SK-N-SH (cell line): ENCODE data around the gene PSD2.

Experiments
- CTCF ChIP-seq: fragments of 200-600 bp; sonication (generic); IDR thresholded peaks from 2 replicates; pipeline ENCODE4 v1.6.1; 2017; ENCODE audit warnings: antibody characterized with exemption, mild to moderate bottlenecking, moderate library complexity
- EP300 ChIP-seq, 2 experiments: IDR thresholded peaks; 2 replicates each; pipeline versions ENCODE4 v1.4.0 to v1.6.1; 2012; ENCODE audit warnings: borderline replicate concordance in 1 of 2, low read depth in 1 of 2, low read length in 1 of 2
- GABPA ChIP-seq: IDR thresholded peaks from 2 replicates; pipeline ENCODE4 v1.4.0; 2012; ENCODE audit warnings: low read depth, mild to moderate bottlenecking
- JUND ChIP-seq: IDR thresholded peaks from 2 replicates; pipeline ENCODE4 v1.4.0; 2012
- RAD21 ChIP-seq: IDR thresholded peaks from 2 replicates; pipeline ENCODE4 v1.6.1; 2012; ENCODE audit warnings: mild to moderate bottlenecking, low read length
- REST ChIP-seq: IDR thresholded peaks from 2 replicates; pipeline ENCODE4 v1.6.1; 2012; ENCODE audit warnings: mild to moderate bottlenecking, low read depth, low read length, moderate library complexity
- SIN3A ChIP-seq: IDR thresholded peaks from 2 replicates; pipeline ENCODE4 v1.6.1; 2012; ENCODE audit warnings: low read depth, mild to moderate bottlenecking, low read length, moderate library complexity, borderline replicate concordance
- TAF1 ChIP-seq: IDR thresholded peaks from 2 replicates; pipeline ENCODE4 v1.6.1; 2012; ENCODE audit warnings: low read depth, mild to moderate bottlenecking, low read length, moderate library complexity, borderline replicate concordance
- TEAD4 ChIP-seq: IDR thresholded peaks from 2 replicates; pipeline ENCODE4 v1.4.0; 2012; ENCODE audit warnings: mild to moderate bottlenecking, borderline replicate concordance; ENCODE audit not compliant: insufficient read depth
- YY1 ChIP-seq: IDR thresholded peaks from 2 replicates; pipeline ENCODE4 v1.4.0; 2012; ENCODE audit warnings: low read depth, mild to moderate bottlenecking
- ZBTB33 ChIP-seq: IDR thresholded peaks from 2 replicates; pipeline ENCODE4 v1.4.0; 2012; ENCODE audit warnings: low read depth, borderline replicate concordance
- TF ChIP-seq, protein P1 (sequence below): IDR thresholded peaks from 2 replicates; pipeline ENCODE4; 2012
- TF ChIP-seq, protein P2 (sequence below): IDR thresholded peaks from 2 replicates; pipeline ENCODE4 v1.4.0; 2012; ENCODE audit warnings: low read depth
- TF ChIP-seq, protein P3 (sequence below): fragments of 150-350 bp; IDR thresholded peaks from 2 replicates; pipeline ENCODE4 v1.6.1; 2016; ENCODE audit warnings: mild to moderate bottlenecking, low read depth, low read length

- TF ChIP-seq CTCF (no peak), RAD21 (no peak), EP300 (IDR thresholded peaks at IDR 0.05; ENCODE audit: borderline replicate concordance in 1 of 2, low read depth in 1 of 2, low read length in 1 of 2) (no peak), TAF1 (no peak), ZBTB33 (no peak), JUND (no peak), REST (no peak), GABPA (no peak), TEAD4 (no peak), SIN3A (no peak), YY1 (no peak)
- TF ChIP-seq, protein P1, sequence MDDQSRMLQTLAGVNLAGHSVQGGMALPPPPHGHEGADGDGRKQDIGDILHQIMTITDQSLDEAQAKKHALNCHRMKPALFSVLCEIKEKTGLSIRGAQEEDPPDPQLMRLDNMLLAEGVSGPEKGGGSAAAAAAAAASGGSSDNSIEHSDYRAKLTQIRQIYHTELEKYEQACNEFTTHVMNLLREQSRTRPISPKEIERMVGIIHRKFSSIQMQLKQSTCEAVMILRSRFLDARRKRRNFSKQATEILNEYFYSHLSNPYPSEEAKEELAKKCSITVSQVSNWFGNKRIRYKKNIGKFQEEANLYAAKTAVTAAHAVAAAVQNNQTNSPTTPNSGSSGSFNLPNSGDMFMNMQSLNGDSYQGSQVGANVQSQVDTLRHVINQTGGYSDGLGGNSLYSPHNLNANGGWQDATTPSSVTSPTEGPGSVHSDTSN: no peak
- TF ChIP-seq, protein P2, sequence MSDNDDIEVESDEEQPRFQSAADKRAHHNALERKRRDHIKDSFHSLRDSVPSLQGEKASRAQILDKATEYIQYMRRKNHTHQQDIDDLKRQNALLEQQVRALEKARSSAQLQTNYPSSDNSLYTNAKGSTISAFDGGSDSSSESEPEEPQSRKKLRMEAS: no peak
- TF ChIP-seq, protein P3, sequence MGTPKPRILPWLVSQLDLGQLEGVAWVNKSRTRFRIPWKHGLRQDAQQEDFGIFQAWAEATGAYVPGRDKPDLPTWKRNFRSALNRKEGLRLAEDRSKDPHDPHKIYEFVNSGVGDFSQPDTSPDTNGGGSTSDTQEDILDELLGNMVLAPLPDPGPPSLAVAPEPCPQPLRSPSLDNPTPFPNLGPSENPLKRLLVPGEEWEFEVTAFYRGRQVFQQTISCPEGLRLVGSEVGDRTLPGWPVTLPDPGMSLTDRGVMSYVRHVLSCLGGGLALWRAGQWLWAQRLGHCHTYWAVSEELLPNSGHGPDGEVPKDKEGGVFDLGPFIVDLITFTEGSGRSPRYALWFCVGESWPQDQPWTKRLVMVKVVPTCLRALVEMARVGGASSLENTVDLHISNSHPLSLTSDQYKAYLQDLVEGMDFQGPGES: no peak
Measured at GRCh38 chr5:139810341-139811273, 15.0 kb downstream of the PSD2 start.
